H9 (cell line): Measurements from ENCODE around the gene MUC16. TPM values are rescaled to one million over a fixed set of nuclear protein-coding genes. Genes with fewer than 3 reads are reported as not detected.

Experiments used
- DNase-seq: peaks from one replicate; pipeline ENCODE4 v3.0.0-alpha.2; 2017
- H2AFZ ChIP-seq: one replicate; pipeline ENCODE4 v1.6.1; 2013; ENCODE audit warnings: mild to moderate bottlenecking, low read length, control low read depth, moderate library complexity
- H2AK5ac ChIP-seq: 2 replicates; pipeline ENCODE4 v1.6.1; 2013; ENCODE audit warnings: low read length, control low read depth, mixed read lengths; ENCODE audit not compliant: insufficient read length
- H2BK120ac ChIP-seq: one replicate; pipeline ENCODE4 v1.6.1; 2013; ENCODE audit warnings: low read depth, mild to moderate bottlenecking, low read length, control low read depth, inconsistent platforms; ENCODE audit not compliant: poor library complexity, severe bottlenecking
- H2BK12ac ChIP-seq: 2 replicates; pipeline ENCODE4 v1.6.1; 2013; ENCODE audit warnings: low read length, control low read depth, mixed read lengths, low read depth; ENCODE audit not compliant: insufficient read length
- H2BK15ac ChIP-seq: 2 replicates; pipeline ENCODE4 v1.6.1; 2013; ENCODE audit warnings: low read depth, low read length, control low read depth
- H2BK20ac ChIP-seq: one replicate; pipeline ENCODE4 v1.6.1; 2013; ENCODE audit warnings: low read depth, mild to moderate bottlenecking, low read length, control low read depth, inconsistent platforms; ENCODE audit not compliant: poor library complexity, severe bottlenecking
- H2BK5ac ChIP-seq: 2 replicates; pipeline ENCODE4 v1.6.1; 2013; ENCODE audit warnings: low read length, control low read depth, mixed read lengths; ENCODE audit not compliant: insufficient read length
- H3K14ac ChIP-seq: 2 replicates; pipeline ENCODE4 v1.6.1; 2013; ENCODE audit warnings: low read length, control low read depth; ENCODE audit not compliant: insufficient read depth
- H3K18ac ChIP-seq: 2 replicates; pipeline ENCODE4 v1.6.1; 2013; ENCODE audit warnings: low read depth, mild to moderate bottlenecking, mixed read lengths, low read length, control low read depth; ENCODE audit not compliant: insufficient read length
- H3K23ac ChIP-seq: 2 replicates; pipeline ENCODE4 v1.6.1; 2013; ENCODE audit warnings: low read length, control low read depth, mixed read lengths, low read depth; ENCODE audit not compliant: insufficient read length
- H3K23me2 ChIP-seq: 2 replicates; pipeline ENCODE4 v1.6.1; 2013; ENCODE audit warnings: low read depth, mild to moderate bottlenecking, mixed read lengths, low read length, control low read depth; ENCODE audit not compliant: insufficient read length, poor library complexity, severe bottlenecking
- H3K27ac ChIP-seq: 2 replicates; pipeline ENCODE4 v1.5.1; 2013; ENCODE audit warnings: low read length, control low read depth, mixed read lengths, low read depth; ENCODE audit not compliant: insufficient read length
- H3K27me3 ChIP-seq: 2 replicates; pipeline ENCODE4 v1.6.1; 2013; ENCODE audit warnings: low read length, control low read depth, inconsistent platforms; ENCODE audit not compliant: insufficient read depth
- H3K4ac ChIP-seq: 2 replicates; pipeline ENCODE4 v1.6.1; 2013; ENCODE audit warnings: low read depth, mild to moderate bottlenecking, control low read depth, inconsistent platforms, low read length, moderate library complexity
- H3K4me1 ChIP-seq: 2 replicates; pipeline ENCODE4 v1.6.1; 2013; ENCODE audit warnings: low read length, control low read depth, inconsistent platforms; ENCODE audit not compliant: insufficient read depth
- H3K4me2 ChIP-seq: 2 replicates; pipeline ENCODE4 v1.6.1; 2013; ENCODE audit warnings: low read length, control low read depth, mixed read lengths; ENCODE audit not compliant: insufficient read length, insufficient read depth
- H3K56ac ChIP-seq: 2 replicates; pipeline ENCODE4 v1.6.1; 2013; ENCODE audit warnings: low read depth, mild to moderate bottlenecking, mixed read lengths, low read length, control low read depth; ENCODE audit not compliant: insufficient read length
- H3K79me1 ChIP-seq: 2 replicates; pipeline ENCODE4 v1.6.1; 2013; ENCODE audit warnings: low read depth, mild to moderate bottlenecking, moderate library complexity, low read length, control low read depth, inconsistent platforms; ENCODE audit not compliant: insufficient read depth, poor library complexity, severe bottlenecking
- H3K79me2 ChIP-seq: 2 replicates; pipeline ENCODE4 v1.6.1; 2013; ENCODE audit warnings: low read length, control low read depth, inconsistent platforms; ENCODE audit not compliant: insufficient read depth
- H3K9ac ChIP-seq: 2 replicates; pipeline ENCODE4 v1.6.1; 2013; ENCODE audit warnings: low read length, control low read depth, mixed read lengths; ENCODE audit not compliant: insufficient read length; ENCODE audit errors: extremely low read depth
- H3K9me3 ChIP-seq: one replicate; pipeline ENCODE4 v1.6.1; 2013; ENCODE audit warnings: low read depth, low read length, inconsistent platforms; ENCODE audit not compliant: control insufficient read depth
- H3T11ph ChIP-seq: one replicate; pipeline ENCODE4 v1.6.1; 2013; ENCODE audit warnings: mild to moderate bottlenecking, low read length, control low read depth, inconsistent platforms
- H4K20me1 ChIP-seq: one replicate; pipeline ENCODE4 v1.6.1; 2013; ENCODE audit not compliant: control insufficient read depth, insufficient read length, insufficient read depth
- H4K5ac ChIP-seq: 2 replicates; pipeline ENCODE4 v1.6.1; 2013; ENCODE audit warnings: low read depth, mild to moderate bottlenecking, mixed read lengths, low read length, control low read depth; ENCODE audit not compliant: insufficient read length
- H4K8ac ChIP-seq: replicated peaks from 2 replicates; pipeline ENCODE4 v1.6.1; 2013; ENCODE audit warnings: low read length, control low read depth, mixed read lengths, low read depth; ENCODE audit not compliant: insufficient read length
- H4K91ac ChIP-seq: 2 replicates; pipeline ENCODE4 v1.6.1; 2013; ENCODE audit warnings: low read depth, mild to moderate bottlenecking, moderate library complexity, mixed read lengths, low read length, control low read depth; ENCODE audit not compliant: insufficient read length
- H3K27ac Mint-ChIP-seq, 3 experiments: 2 replicates in 2 of 3; 3 replicates in 1 of 3; pipeline ENCODE4 v1.8.0; 2020 to 2021; ENCODE audit warnings: mixed read lengths in 3 of 3, mild to moderate bottlenecking in 1 of 3, moderate library complexity in 1 of 3
- H3K27me3 Mint-ChIP-seq: 2 replicates; pipeline ENCODE4 v1.8.0; 2021; ENCODE audit warnings: low read depth, mild to moderate bottlenecking, moderate library complexity, mixed read lengths
- H3K36me3 Mint-ChIP-seq, 3 experiments: 2 replicates in 2 of 3; 3 replicates in 1 of 3; pipeline ENCODE4 v1.8.0; 2020 to 2021; ENCODE audit warnings: low read depth in 3 of 3, mixed read lengths in 3 of 3; ENCODE audit not compliant: insufficient read depth in 1 of 3
- H3K4me1 Mint-ChIP-seq, 2 experiments: 2 replicates each; pipeline ENCODE4 v1.8.0; 2020; ENCODE audit warnings: mixed read lengths in 2 of 2
- H3K4me3 Mint-ChIP-seq, 2 experiments: 2 replicates in 1 of 2; 3 replicates in 1 of 2; pipeline ENCODE4 v1.8.0; 2020 to 2021; ENCODE audit warnings: mild to moderate bottlenecking in 2 of 2, mixed read lengths in 2 of 2, moderate library complexity in 1 of 2
- H3K9me3 Mint-ChIP-seq, 2 experiments: 2 replicates in 1 of 2; 3 replicates in 1 of 2; pipeline ENCODE4 v1.8.0; 2020; ENCODE audit warnings: mild to moderate bottlenecking in 2 of 2, mixed read lengths in 2 of 2, moderate library complexity in 1 of 2
- CTCF ChIP-seq: fragments of 200-600 bp; sonication (generic); conservative IDR thresholded peaks from 3 replicates; pipeline ENCODE4 v1.8.0; 2021; ENCODE audit warnings: antibody characterized with exemption, mild to moderate bottlenecking
- WGBS: extraction: QIAGEN DNeasy Blood & Tissue Kit; methylation state at CpG from one replicate; pipeline ENCODE4 v1.1.7; 2013; ENCODE audit warnings: missing lambda C conversion rate, low lambda C conversion rate, mixed read lengths; ENCODE audit not compliant: insufficient read length; ENCODE audit errors: extremely low coverage; 5-methylcytosine and 5-hydroxymethylcytosine counted together
- total RNA-seq: library from RNA; stranded (reverse); gene quantifications from 2 replicates; pipeline ENCODE4 v1.2.1, GENCODE V29; 2021

The MUC16 gene
- total RNA-seq, 1 experiment from 2014 or later = 0.22 TPM

DNA sequence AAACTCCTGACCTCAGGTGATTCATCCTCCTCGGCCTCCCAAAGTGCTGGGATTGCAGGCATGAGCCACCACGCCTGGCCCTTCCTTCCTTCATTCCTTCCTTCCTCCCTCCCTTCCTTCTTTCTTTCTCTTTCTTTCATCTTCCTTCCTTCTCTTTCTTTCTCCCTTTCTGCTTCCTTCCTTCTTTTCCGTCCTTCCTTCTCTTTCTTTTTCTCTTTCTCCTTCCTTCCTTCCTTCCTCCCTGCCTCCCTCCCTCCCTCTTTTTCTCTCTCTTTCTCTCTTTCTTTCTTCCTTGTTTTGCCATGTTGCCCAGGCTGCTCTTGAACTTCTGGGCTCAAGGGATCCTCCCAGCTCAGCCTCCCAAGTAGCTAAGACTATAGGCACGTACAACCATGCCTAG is 36.5 kb upstream of the MUC16 start:
- no peak overlapping the region for H4K8ac ChIP-seq
- H3K23ac ChIP-seq = no peak overlapping the region
- H2BK20ac ChIP-seq = no peak overlapping the region
- H3K4me2 ChIP-seq = no peak overlapping the region
- no peak overlapping the region for H3K27ac ChIP-seq
- H2BK5ac ChIP-seq = no peak overlapping the region
- H3T11ph ChIP-seq = no peak overlapping the region
- DNase-seq = no peak
- H2AK5ac ChIP-seq = no peak overlapping the region
- no peak overlapping the region for H4K5ac ChIP-seq
- H3K4me1 ChIP-seq = 0 out of 2 replicates have a peak, but pooled peaks cover 2% of the 10 kb centered on the region
- H2BK15ac ChIP-seq = no peak overlapping the region
- no peak for TF ChIP-seq CTCF
- H3K4ac ChIP-seq = no peak overlapping the region
- no peak overlapping the region for H4K91ac ChIP-seq
- no peaks in the 10 kb centered on the region for H3K9me3 Mint-ChIP-seq
- H3K9me3 ChIP-seq = no peaks in the 10 kb centered on the region
- H3K27me3 Mint-ChIP-seq = peaks cover 2% of the 10 kb centered on the region; the same call in 1 of the 2 replicates
- no peak overlapping the region for H3K18ac ChIP-seq
- no peak overlapping the region for H2BK120ac ChIP-seq
- no peak overlapping the region for H3K9ac ChIP-seq
- no peaks in the 10 kb centered on the region for H3K27me3 ChIP-seq
- H3K27ac Mint-ChIP-seq = 0 out of 7 replicates have a peak overlapping the region, but pooled peaks of 1 of the 3 experiments have one; percentile 21
- H3K79me1 ChIP-seq = no peaks in the 10 kb centered on the region
- no peaks in the 10 kb centered on the region for H3K36me3 Mint-ChIP-seq
- H3K23me2 ChIP-seq = no peaks in the 10 kb centered on the region
- H3K79me2 ChIP-seq = no peaks in the 10 kb centered on the region
- no peak overlapping the region; a peak in 1 of 5 replicates for H3K4me3 Mint-ChIP-seq
- no peak overlapping the region for H3K14ac ChIP-seq
- no peaks in the 10 kb centered on the region for H4K20me1 ChIP-seq
- peaks cover 17% of the 10 kb centered on the region in 2 experiments for H3K4me1 Mint-ChIP-seq
- H2AFZ ChIP-seq = no peak overlapping the region
- no peak overlapping the region for H2BK12ac ChIP-seq
- no peak overlapping the region for H3K56ac ChIP-seq
- no CpG with 5 or more reads among the region's 4 CpGs for WGBS
